ENCODE data around the gene STAT6. TPM values are rescaled to one million over a fixed set of nuclear protein-coding genes. Genes with fewer than 3 reads are reported as not detected.

STAT6 gene
- polyA plus RNA-seq, 2 of the 4 experiments (the other 2 are of a cell fraction), result 58.8 to 59.0 TPM

- ATAC-seq (no peak), DNase-seq (ENCODE audit: low read depth in 1 of 2, low spot score in 1 of 2) (no peak), FAIRE-seq (no peak)
- Histone ChIP-seq H3K4me1 (no peaks in the 10 kb centered on the region), H3K9me3 (no peaks in the 10 kb centered on the region), H3K4me2 (no peak overlapping the region), H3K4me3 (no peak overlapping the region), H3K27ac (no peak overlapping the region)
- peak; percentile 15 for TF ChIP-seq MAFK (IDR thresholded peaks at IDR 0.05; ENCODE audit: partially characterized antibody)
- no peak for TF ChIP-seq MAX (IDR thresholded peaks at IDR 0.05)
- ChIA-PET POLR2A (interaction anchor here (0.7 kb wide), 1 partner anchor 9 kb away, joined by 3 read pairs; no protein-coding TSS in a partner anchor), CTCF (interaction anchor here (2.5 to 16.2 kb wide), 4 partner anchors 13 to 47 kb away, joined by 8 to 180 read pairs (median 34); no protein-coding TSS in a partner anchor)
- WGBS (ENCODE audit: missing lambda C conversion rate), result 77% methylated on average over 4 of the region's 4 CpGs
Measured at GRCh38 chr12:57159311-57159710, 48.1 kb upstream of the STAT6 start.

GRCh38 chr12:57158665-57159064 lies 47.5 kb upstream of the STAT6 start:
- Histone ChIP-seq H3K4me3 (no peak overlapping the region), H3K27ac (no peak overlapping the region), H3K9me3 (no peaks in the 10 kb centered on the region), H3K4me1 (no peaks in the 10 kb centered on the region), H3K4me2 (no peak overlapping the region)
- TF ChIP-seq MYC (IDR thresholded peaks at IDR 0.05; ENCODE audit: borderline replicate concordance, low read length) (no peak), PHF8 (IDR thresholded peaks at IDR 0.05; ENCODE audit: borderline replicate concordance, low read depth) (no peak), GATA3 (IDR thresholded peaks at IDR 0.05; ENCODE audit: borderline replicate concordance) (no peak), KDM5A (IDR thresholded peaks at IDR 0.05) (no peak), ZFP36 (IDR thresholded peaks at IDR 0.05; ENCODE audit: borderline replicate concordance, partially characterized antibody) (no peak), MAFK (IDR thresholded peaks at IDR 0.05; ENCODE audit: partially characterized antibody) (no peak), RARB (CRISPR knock-in tag; IDR thresholded peaks at IDR 0.05) (no peak), FOSL2 (IDR thresholded peaks at IDR 0.05) (no peak), FOSL2 (CRISPR knock-in tag; IDR thresholded peaks at IDR 0.05) (no peak), NPAS2 (CRISPR knock-in tag; IDR thresholded peaks at IDR 0.05; ENCODE audit: borderline replicate concordance) (no peak), FOXS1 (CRISPR knock-in tag; IDR thresholded peaks at IDR 0.05) (no peak), ZSCAN20 (CRISPR knock-in tag; IDR thresholded peaks at IDR 0.05) (no peak), REST (IDR thresholded peaks at IDR 0.05) (no peak), ESRRA (IDR thresholded peaks at IDR 0.05; ENCODE audit: borderline replicate concordance, low read length) (no peak), EHF (CRISPR knock-in tag; IDR thresholded peaks at IDR 0.05) (no peak), HOXB13 (CRISPR knock-in tag; IDR thresholded peaks at IDR 0.05; ENCODE audit: low read depth) (no peak)
- WGBS (ENCODE audit: missing lambda C conversion rate), result 86% methylated on average over 4 of the region's 4 CpGs
- ChIA-PET POLR2A (no interaction called here), CTCF (interaction anchor here (2.5 to 16.2 kb wide), 4 partner anchors 13 to 47 kb away, joined by 8 to 180 read pairs (median 34); no protein-coding TSS in a partner anchor)
- DNase-seq (ENCODE audit: low read depth in 1 of 2, low spot score in 1 of 2), result no peak
- ATAC-seq, result no peak; a peak in 1 of 6 replicates
- FAIRE-seq, result no peak

GRCh38 chr12:57158186-57158585 lies 47.0 kb upstream of the STAT6 start:
- Histone ChIP-seq H3K9me3 (no peaks in the 10 kb centered on the region), H3K27ac (no peak overlapping the region), H3K4me3 (no peak overlapping the region), H3K4me1 (no peaks in the 10 kb centered on the region), H3K4me2 (no peak overlapping the region)
- POLR2A ChIA-PET, result no interaction called here
- DNase-seq (ENCODE audit: low read depth in 1 of 2, low spot score in 1 of 2), result no peak
- FAIRE-seq, result no peak
- CTCF ChIA-PET, result interaction anchor here (1.4 to 16.2 kb wide), 6 partner anchors 9 to 46 kb away, joined by 3 to 180 read pairs (median 18); no protein-coding TSS in a partner anchor
- no peak for ATAC-seq
- 92% methylated on average over 16 of the region's 16 CpGs for WGBS (ENCODE audit: missing lambda C conversion rate)
- TF ChIP-seq BHLHE40 (IDR thresholded peaks at IDR 0.05; ENCODE audit: low read depth, low read length), result no peak
- TF ChIP-seq HMGXB4 (CRISPR knock-in tag; IDR thresholded peaks at IDR 0.05; ENCODE audit: borderline replicate concordance), result no peak
- no peak for TF ChIP-seq NR3C1 (IDR thresholded peaks at IDR 0.05)
- no peak for TF ChIP-seq EHMT2 (IDR thresholded peaks at IDR 0.05; ENCODE audit: low read depth)
- TF ChIP-seq FOXS1 (CRISPR knock-in tag; IDR thresholded peaks at IDR 0.05), result no peak
- no peak for TF ChIP-seq HEYL (CRISPR knock-in tag; IDR thresholded peaks at IDR 0.05)
- TF ChIP-seq EHF (CRISPR knock-in tag; IDR thresholded peaks at IDR 0.05), result no peak
- no peak for TF ChIP-seq CTCF (IDR thresholded peaks at IDR 0.05)
- TF ChIP-seq USF2 (IDR thresholded peaks at IDR 0.05), result no peak
- no peak for TF ChIP-seq MAZ (IDR thresholded peaks at IDR 0.05; ENCODE audit: borderline replicate concordance, low read depth, low read length)
- no peak for TF ChIP-seq TP53 (CRISPR knock-in tag; IDR thresholded peaks at IDR 0.05)
- no peak for TF ChIP-seq JUNB (IDR thresholded peaks at IDR 0.05)
- TF ChIP-seq NPAS2 (CRISPR knock-in tag; IDR thresholded peaks at IDR 0.05; ENCODE audit: borderline replicate concordance), result no peak

Measured in A549 (cell line).